GM12801 (cell line): ENCODE data around the gene VPS9D1.

Source experiments
- TF ChIP-seq, protein P1 (sequence below): IDR thresholded peaks from one replicate; pipeline ENCODE4 v1.5.1; 2011; ENCODE audit warnings: control low read depth; ENCODE audit not compliant: insufficient read length; ENCODE audit errors: extremely low read depth

VPS9D1 gene

GRCh38 chr16:89720813-89721545, at the start of gene VPS9D1, which contains the start of gene ZNF276:
VPS9D1 (minus strand) TSS chr16:89720898; CDS start chr16:89720861, 37 bp downstream.
ZNF276 (plus strand) TSS chr16:89721537; CDS start chr16:89721641, 104 bp downstream.
- TF ChIP-seq, protein P1, sequence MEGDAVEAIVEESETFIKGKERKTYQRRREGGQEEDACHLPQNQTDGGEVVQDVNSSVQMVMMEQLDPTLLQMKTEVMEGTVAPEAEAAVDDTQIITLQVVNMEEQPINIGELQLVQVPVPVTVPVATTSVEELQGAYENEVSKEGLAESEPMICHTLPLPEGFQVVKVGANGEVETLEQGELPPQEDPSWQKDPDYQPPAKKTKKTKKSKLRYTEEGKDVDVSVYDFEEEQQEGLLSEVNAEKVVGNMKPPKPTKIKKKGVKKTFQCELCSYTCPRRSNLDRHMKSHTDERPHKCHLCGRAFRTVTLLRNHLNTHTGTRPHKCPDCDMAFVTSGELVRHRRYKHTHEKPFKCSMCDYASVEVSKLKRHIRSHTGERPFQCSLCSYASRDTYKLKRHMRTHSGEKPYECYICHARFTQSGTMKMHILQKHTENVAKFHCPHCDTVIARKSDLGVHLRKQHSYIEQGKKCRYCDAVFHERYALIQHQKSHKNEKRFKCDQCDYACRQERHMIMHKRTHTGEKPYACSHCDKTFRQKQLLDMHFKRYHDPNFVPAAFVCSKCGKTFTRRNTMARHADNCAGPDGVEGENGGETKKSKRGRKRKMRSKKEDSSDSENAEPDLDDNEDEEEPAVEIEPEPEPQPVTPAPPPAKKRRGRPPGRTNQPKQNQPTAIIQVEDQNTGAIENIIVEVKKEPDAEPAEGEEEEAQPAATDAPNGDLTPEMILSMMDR, result no peak

DNA sequence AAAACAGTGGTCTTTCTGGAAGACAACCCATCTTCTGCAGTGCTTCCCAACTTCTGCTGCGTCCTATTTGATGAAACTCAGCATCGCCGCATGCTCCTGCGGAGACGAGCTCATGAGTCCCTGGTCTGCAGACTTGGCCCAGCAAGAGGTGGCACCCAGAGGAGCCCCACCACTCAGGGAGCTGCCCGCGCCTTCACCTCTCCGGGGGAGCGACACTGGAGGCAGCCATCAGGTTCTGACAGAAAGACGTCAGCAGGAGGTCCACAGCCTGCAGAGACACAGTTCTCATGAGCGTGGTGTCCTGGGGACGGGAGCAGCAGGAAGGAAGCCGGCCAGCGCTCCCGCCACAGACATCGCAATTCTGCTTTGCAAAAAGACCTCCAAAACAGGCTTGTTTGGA, 49.7 kb upstream of the VPS9D1 start:
- TF ChIP-seq, protein P1, result no peak

GRCh38 chr16:89765292-89765830, 44.7 kb upstream of the VPS9D1 start:
- TF ChIP-seq, protein P1, result no peak

DNA sequence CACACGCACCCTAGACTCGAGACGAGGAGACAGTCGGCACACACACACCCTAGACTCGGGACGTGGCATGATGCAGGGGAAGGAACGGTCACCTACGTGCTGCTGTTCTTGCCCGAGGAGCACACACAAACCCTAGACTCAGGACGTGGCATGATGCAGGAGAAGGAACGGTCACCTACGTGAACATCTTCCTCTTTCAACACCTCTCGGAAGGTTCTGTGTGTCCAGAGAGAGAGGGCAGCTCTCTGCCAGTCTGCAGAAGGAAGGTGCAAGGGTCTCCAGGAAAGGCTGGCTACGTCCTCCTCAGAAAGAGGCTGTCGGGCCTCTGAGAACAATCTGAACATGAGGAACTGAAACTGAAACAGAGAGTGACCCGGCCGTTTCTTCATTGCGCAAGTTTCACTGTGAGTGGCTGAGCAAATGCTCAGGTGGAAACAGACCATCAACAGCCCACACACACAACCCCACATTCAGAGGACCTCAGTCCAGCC, 44.1 kb upstream of the VPS9D1 start:
- TF ChIP-seq, protein P1, result no peak

GRCh38 chr16:89761304-89761922, 40.7 kb upstream of the VPS9D1 start:
- TF ChIP-seq, protein P1, result no peak

DNA sequence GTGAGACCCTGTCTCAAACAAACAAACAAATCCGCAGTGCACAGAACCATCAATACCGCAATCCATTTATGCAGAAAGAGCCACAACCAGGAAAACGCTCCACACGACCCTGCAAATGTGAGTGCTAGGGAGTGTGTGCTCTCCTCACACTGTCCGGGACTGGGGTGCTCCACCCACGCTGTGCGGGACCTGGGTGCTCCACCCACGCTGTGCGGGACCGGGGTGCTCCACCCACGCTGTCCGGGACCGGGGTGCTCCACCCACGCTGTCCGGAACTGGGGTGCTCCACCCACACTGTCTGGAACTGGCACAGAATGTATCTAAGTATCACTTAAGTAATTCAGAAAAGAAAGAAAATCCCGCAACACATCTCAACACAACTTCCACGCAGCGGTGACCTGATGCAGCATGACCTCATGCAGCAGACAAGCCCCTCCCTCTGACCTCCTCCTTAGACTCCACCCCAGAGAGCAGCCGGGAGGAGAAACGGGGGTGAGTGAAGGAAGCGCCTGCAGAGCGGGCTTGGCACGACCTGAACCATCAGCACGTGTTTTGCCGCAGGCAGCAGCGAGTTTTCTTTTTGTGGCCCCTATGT, 39.1 kb upstream of the VPS9D1 start:
- TF ChIP-seq, protein P1, result no peak

GRCh38 chr16:89749637-89750036, 28.9 kb upstream of the VPS9D1 start:
- TF ChIP-seq, protein P1, result no peak
